Measurements from ENCODE around the gene CT47C1. TPM values are rescaled to one million over a fixed set of nuclear protein-coding genes. Genes with fewer than 3 reads are reported as not detected.

Gene CT47C1
- total RNA-seq, 1 donor from 2014 or later: not detected

DNA sequence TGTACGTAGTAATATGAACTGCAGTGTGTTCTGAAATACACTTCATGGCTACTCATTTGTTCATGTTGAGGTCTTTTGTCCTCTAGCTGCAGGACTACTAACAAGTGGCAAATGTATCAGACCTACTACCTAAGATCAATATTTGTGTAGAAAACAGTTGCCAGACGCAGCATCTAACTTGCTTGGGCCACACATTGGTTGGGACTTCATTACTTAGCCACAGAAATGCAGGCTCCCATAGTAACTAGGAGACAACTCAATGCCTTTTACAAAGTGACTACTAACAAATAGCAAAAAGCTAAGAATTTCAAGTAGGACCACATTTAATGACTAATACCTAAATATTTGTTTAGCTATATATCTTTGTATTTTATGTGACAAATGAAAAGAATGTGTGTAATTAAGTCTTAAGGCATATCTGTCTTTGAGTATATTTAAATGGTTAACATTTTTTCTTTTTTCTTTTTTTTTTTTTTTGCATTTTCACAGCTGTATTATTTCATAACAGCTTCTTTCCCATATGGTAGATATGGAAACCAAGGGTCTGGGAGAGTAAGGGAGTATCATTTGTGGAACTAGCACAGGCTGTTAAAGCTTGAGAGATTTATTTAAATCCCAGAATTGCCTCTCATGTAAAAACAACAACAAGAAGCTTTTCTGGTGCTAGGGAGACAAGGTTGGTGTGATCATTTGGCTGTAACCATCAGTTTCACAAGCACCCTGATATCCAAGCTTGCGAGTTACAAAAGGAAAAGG lies 2.7 kb downstream of the CT47C1 start:
- Histone ChIP-seq H3K27me3 (ENCODE audit: control insufficient read depth, insufficient read depth, low read length) (no peaks in the 10 kb centered on the region), H3K36me3 (ENCODE audit: control insufficient read depth, insufficient read depth, low read length) (no peaks in the 10 kb centered on the region), H3K4me3 (ENCODE audit: low read depth, low read length) (no peak overlapping the region)
- no peak for FAIRE-seq
- no peak for DNase-seq (ENCODE audit: low read depth)
- TF ChIP-seq, protein P1, sequence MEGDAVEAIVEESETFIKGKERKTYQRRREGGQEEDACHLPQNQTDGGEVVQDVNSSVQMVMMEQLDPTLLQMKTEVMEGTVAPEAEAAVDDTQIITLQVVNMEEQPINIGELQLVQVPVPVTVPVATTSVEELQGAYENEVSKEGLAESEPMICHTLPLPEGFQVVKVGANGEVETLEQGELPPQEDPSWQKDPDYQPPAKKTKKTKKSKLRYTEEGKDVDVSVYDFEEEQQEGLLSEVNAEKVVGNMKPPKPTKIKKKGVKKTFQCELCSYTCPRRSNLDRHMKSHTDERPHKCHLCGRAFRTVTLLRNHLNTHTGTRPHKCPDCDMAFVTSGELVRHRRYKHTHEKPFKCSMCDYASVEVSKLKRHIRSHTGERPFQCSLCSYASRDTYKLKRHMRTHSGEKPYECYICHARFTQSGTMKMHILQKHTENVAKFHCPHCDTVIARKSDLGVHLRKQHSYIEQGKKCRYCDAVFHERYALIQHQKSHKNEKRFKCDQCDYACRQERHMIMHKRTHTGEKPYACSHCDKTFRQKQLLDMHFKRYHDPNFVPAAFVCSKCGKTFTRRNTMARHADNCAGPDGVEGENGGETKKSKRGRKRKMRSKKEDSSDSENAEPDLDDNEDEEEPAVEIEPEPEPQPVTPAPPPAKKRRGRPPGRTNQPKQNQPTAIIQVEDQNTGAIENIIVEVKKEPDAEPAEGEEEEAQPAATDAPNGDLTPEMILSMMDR (IDR thresholded peaks at IDR 0.05; ENCODE audit: insufficient read depth, low read length, severe bottlenecking): no peak

DNA sequence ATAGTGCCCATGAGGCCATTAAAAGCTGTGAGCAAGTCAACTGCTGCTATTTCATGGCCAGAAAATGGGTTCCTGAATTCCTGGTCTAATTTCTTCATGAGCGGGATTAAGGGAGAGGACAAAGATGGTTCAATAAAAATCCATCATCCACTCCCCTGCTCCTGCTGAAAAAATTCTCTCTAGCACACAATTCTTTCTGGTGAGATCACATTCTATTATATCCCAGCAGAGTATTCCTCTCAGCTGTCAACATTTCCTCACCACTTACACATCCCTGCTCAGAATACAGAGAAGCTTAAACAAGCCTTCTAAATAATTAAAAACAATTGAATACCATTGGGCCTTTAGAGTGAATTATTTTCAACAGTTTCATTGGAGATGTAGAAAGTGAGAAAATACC lies 9.5 kb downstream of the CT47C1 start:
- no peak for DNase-seq (ENCODE audit: low read depth)
- H3K4me3 ChIP-seq (ENCODE audit: low read depth, low read length): no peak overlapping the region
- no peak for FAIRE-seq
- H3K36me3 ChIP-seq (ENCODE audit: control insufficient read depth, insufficient read depth, low read length): no peaks in the 10 kb centered on the region
- TF ChIP-seq, protein P1 (IDR thresholded peaks at IDR 0.05; ENCODE audit: insufficient read depth, low read length, severe bottlenecking): no peak
- H3K27me3 ChIP-seq (ENCODE audit: control insufficient read depth, insufficient read depth, low read length): no peaks in the 10 kb centered on the region

GRCh38 chrX:119084766-119085165 lies 12.0 kb downstream of the CT47C1 start:
- TF ChIP-seq, protein P1 (IDR thresholded peaks at IDR 0.05; ENCODE audit: insufficient read depth, low read length, severe bottlenecking): no peak
- FAIRE-seq: no peak
- H3K4me3 ChIP-seq (ENCODE audit: low read depth, low read length): no peak overlapping the region
- H3K27me3 ChIP-seq (ENCODE audit: control insufficient read depth, insufficient read depth, low read length): peaks cover 4% of the 10 kb centered on the region
- no peaks in the 10 kb centered on the region for H3K36me3 ChIP-seq (ENCODE audit: control insufficient read depth, insufficient read depth, low read length)
- no peak for DNase-seq (ENCODE audit: low read depth)

- no peak overlapping the region for H3K4me3 ChIP-seq (ENCODE audit: low read depth, low read length)
- no peaks in the 10 kb centered on the region for H3K36me3 ChIP-seq (ENCODE audit: control insufficient read depth, insufficient read depth, low read length)
- H3K27me3 ChIP-seq (ENCODE audit: control insufficient read depth, insufficient read depth, low read length): peaks cover 4% of the 10 kb centered on the region
- FAIRE-seq (no peak), DNase-seq (ENCODE audit: low read depth) (no peak)
- TF ChIP-seq, protein P1 (IDR thresholded peaks at IDR 0.05; ENCODE audit: insufficient read depth, low read length, severe bottlenecking): no peak
Measured at GRCh38 chrX:119087121-119087520, 14.3 kb downstream of the CT47C1 start.

GRCh38 chrX:119089619-119090018 lies 16.8 kb downstream of the CT47C1 start:
- H3K4me3 ChIP-seq (ENCODE audit: low read depth, low read length): no peak overlapping the region
- TF ChIP-seq, protein P1 (IDR thresholded peaks at IDR 0.05; ENCODE audit: insufficient read depth, low read length, severe bottlenecking): no peak
- H3K36me3 ChIP-seq (ENCODE audit: control insufficient read depth, insufficient read depth, low read length): no peaks in the 10 kb centered on the region
- FAIRE-seq (no peak), DNase-seq (ENCODE audit: low read depth) (no peak)
- peaks cover 4% of the 10 kb centered on the region for H3K27me3 ChIP-seq (ENCODE audit: control insufficient read depth, insufficient read depth, low read length)

DNA sequence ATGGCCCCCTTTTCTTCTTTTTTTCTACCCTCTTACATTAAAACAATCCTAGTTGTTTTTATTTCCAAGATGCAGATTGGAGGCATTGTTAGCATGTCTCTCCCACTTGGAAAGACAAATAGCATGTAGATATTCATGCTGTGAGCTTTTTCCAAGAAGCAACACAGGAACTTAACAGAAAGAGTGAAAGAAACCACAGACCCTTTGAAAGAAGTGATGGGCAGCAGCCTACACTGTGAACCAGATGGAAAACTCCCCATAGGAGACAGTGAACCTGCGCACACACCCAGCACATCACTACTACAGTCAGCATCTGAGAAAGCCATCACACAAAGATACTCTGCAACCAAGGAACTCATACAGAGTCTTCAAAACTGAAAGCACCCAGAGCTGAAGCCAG lies 17.8 kb downstream of the CT47C1 start:
- TF ChIP-seq, protein P1 (IDR thresholded peaks at IDR 0.05; ENCODE audit: insufficient read depth, low read length, severe bottlenecking): no peak
- H3K4me3 ChIP-seq (ENCODE audit: low read depth, low read length): no peak overlapping the region
- no peaks in the 10 kb centered on the region for H3K36me3 ChIP-seq (ENCODE audit: control insufficient read depth, insufficient read depth, low read length)
- H3K27me3 ChIP-seq (ENCODE audit: control insufficient read depth, insufficient read depth, low read length): peaks cover 4% of the 10 kb centered on the region
- no peak for DNase-seq (ENCODE audit: low read depth)
- FAIRE-seq: no peak

Measured in bronchial epithelial cell (primary cell).